ENCODE measurements around the gene C2CD3. TPM values are rescaled to one million over a fixed set of nuclear protein-coding genes. Genes with fewer than 3 reads are reported as not detected.
A peak's percentile ranks its signal among the peaks of the same experiment; 100 is the strongest.

Gene C2CD3
- total RNA-seq, 6 donors from 2014 or later = 21.4 to 55.5 (median 26.6) TPM

DNA sequence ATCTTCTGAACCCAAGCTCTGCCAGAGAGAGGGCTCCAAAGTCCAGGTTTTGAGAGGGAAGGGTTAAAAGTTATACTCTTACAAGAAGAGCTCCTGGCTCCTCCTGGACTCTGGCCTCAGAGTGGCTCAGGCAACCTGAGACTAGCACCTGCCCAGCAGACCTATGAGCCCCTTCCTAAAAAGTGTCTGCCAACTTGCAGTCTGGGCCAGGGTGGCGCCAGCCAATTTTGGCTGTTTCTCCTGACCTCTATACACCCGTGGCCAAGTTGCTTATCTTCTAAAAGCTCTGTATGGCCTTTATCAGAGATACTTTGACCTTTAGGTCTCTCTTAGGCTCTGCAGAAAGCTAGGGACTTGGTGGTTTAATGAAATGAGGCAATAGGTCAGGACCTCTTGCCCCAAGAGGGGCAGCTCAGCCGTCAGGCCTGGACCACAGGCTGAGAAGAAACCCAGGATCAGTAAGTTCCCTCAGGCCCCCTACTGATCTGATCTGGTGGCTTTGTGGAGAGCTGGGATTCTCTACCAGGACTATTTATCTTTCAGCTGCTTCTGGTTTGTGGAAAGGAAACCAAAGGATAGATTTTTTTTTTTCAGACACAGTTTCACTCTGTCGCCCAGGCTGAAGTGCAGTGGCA is 151.6 kb downstream of the C2CD3 start:
- DNase-seq = no peak

DNA sequence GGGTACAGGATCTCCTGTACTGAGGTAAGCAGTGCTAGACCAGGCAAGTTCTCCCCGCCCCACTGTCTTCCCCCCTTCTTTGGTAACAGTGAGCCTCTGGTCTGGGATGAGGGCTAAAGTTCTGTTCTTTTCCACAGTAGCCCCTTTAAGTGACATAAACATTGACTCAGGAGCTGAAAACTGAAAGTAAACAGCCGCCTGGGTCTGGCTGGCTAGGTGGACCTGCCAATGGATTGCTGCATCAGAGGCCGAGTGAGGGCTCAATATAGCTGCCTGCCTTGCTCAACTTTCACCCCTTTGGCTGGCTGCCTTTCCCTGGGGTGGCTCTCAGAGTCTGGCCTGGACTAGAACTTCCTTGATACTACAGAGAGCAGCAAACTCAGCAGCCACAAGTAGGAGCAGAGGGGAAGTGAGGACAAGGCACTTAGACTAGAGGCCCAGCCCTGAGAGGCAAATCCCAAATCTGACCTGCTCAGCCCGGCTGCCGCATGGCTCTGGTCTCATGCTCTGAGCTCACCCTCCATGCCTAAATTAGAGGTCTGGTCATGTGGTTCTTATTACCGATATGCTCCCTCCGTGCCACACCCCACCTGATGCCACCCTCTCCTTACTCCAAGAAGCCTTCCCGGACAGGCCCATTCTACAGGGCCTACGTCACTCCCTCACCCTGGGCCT is 152.3 kb downstream of the C2CD3 start:
- H3K27me3 ChIP-seq = no peaks in the 10 kb centered on the region
- peak overlapping the region; percentile 73 to 86 (median 82) for H3K27ac ChIP-seq
- DNase-seq = peak in 1 of 2 donors; percentile 96
- no peaks in the 10 kb centered on the region for H3K9me3 ChIP-seq
- H3K4me3 ChIP-seq = no peak overlapping the region
- 35 to 43% methylated on average over 9 of the region's 9 CpGs for WGBS, 2 donors
- H3K4me1 ChIP-seq = peaks cover 21 to 37% (median 32%) of the 10 kb centered on the region in 4 donors
- peaks cover 0 to 13% (median 4%) of the 10 kb centered on the region in 4 donors for H3K36me3 ChIP-seq
- TF ChIP-seq CTCF (IDR thresholded peaks at IDR 0.05) = no peak
- TF ChIP-seq EP300 (IDR thresholded peaks at IDR 0.05) = peak in 1 of 4 donors; percentile 46
- peak; percentile 79 to 83 for TF ChIP-seq POLR2AphosphoS5 (IDR thresholded peaks at IDR 0.05)
- TF ChIP-seq POLR2A (IDR thresholded peaks at IDR 0.05) = peak in 2 of 4 donors; percentile 41 to 57
- peak; percentile 92 to 94 for ATAC-seq (ENCODE audit: low FRiP score in 2 of 2)

More for the DNA sequence above, 151.6 kb downstream of the C2CD3 start:
- peaks cover 22 to 39% (median 32%) of the 10 kb centered on the region in 4 donors for H3K4me1 ChIP-seq
- no peak for ATAC-seq (ENCODE audit: low FRiP score in 2 of 2)
- WGBS, 2 donors = 42 to 61% methylated on average over 4 of the region's 4 CpGs
- no peak for TF ChIP-seq EP300 (IDR thresholded peaks at IDR 0.05)
- no peaks in the 10 kb centered on the region for H3K27me3 ChIP-seq
- no peak overlapping the region for H3K4me3 ChIP-seq
- no peaks in the 10 kb centered on the region for H3K9me3 ChIP-seq
- peaks cover 0 to 12% (median 4%) of the 10 kb centered on the region in 4 donors for H3K36me3 ChIP-seq
- peak overlapping the region; percentile 73 to 86 (median 82) for H3K27ac ChIP-seq

DNA sequence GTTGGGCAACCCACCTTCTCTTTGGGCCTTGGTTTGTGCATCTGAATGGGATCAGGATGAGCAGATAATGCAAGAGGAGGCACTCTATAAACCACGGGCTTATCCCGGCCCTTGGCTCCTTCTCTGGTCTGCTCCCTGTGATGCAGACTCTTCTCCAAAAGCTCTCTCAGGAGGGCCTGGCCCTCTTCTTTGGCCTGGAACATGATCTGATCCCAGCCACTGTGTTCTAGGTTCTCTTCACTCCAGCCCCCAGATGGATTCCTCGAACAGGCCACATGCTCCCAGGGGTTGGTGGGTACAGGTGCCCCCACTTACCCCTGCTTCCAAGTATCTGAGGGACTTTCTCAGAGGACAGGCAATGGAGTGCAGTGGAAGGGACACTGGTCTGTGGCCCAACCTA is 153.2 kb downstream of the C2CD3 start:
- Histone ChIP-seq H3K27me3 (no peaks in the 10 kb centered on the region), H3K27ac (peak overlapping the region; percentile 73 to 86 (median 82)), H3K36me3 (peaks cover 0 to 21% (median 9%) of the 10 kb centered on the region in 4 donors), H3K4me1 (peaks cover 21 to 37% (median 32%) of the 10 kb centered on the region in 4 donors), H3K9me3 (no peaks in the 10 kb centered on the region), H3K4me3 (no peak overlapping the region)
- TF ChIP-seq CTCF (IDR thresholded peaks at IDR 0.05) (no peak), EP300 (IDR thresholded peaks at IDR 0.05) (no peak), POLR2A (IDR thresholded peaks at IDR 0.05) (no peak), POLR2AphosphoS5 (IDR thresholded peaks at IDR 0.05) (no peak)
- no peak for ATAC-seq (ENCODE audit: low FRiP score in 2 of 2)
- 71 to 100% methylated on average over 2 to 3 of the region's 3 CpGs for WGBS, 2 donors
- DNase-seq = no peak

DNA sequence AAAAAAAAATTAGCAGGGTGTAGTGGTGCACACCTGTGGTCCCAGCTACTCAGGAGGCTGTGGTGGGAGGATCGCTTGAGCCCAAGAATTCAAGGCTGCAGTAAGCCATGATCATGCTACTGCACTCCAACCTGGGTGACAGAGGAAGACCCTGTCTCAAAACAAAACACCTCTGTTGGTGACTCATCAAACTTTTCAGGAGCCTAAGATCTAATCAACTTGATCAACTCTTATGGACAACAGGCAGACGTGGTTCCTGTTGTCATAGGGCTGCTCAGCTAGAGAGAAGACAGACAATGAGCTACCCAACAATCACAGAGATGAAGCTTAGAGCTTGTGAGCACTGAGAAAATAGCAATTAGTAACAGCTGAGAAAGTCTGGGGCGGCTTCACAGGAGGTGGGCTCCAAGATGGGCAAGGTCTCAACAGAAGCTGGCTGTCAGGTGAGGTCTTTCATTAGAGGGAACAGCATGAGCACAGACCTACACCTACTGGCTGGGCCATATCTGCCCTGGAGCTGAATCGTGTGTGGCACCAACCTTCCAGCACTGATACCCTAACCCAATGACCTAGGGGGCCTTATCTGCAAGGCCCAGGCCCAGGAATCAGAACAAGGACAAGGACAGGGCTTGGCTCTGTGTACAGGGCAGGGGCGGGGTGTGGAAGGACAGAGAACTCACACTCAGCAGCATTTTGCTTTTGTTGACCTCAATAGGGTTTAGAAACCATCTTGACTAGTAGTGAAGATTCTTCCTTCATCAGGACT is 154.7 kb downstream of the C2CD3 start:
- 88 to 97% methylated on average over 4 to 5 of the region's 5 CpGs for WGBS, 2 donors
- H3K27ac ChIP-seq = no peak overlapping the region
- peaks cover 0 to 20% (median 10%) of the 10 kb centered on the region in 4 donors for H3K36me3 ChIP-seq
- no peaks in the 10 kb centered on the region for H3K9me3 ChIP-seq
- ATAC-seq (ENCODE audit: low FRiP score in 2 of 2) = no peak
- H3K4me1 ChIP-seq = peaks cover 21 to 37% (median 32%) of the 10 kb centered on the region in 4 donors
- H3K4me3 ChIP-seq = no peak overlapping the region
- no peak for TF ChIP-seq EP300 (IDR thresholded peaks at IDR 0.05)
- no peak for TF ChIP-seq CTCF (IDR thresholded peaks at IDR 0.05)
- no peak for TF ChIP-seq POLR2AphosphoS5 (IDR thresholded peaks at IDR 0.05)
- no peak for TF ChIP-seq POLR2A (IDR thresholded peaks at IDR 0.05)
- H3K27me3 ChIP-seq = no peaks in the 10 kb centered on the region
- DNase-seq = no peak

DNA sequence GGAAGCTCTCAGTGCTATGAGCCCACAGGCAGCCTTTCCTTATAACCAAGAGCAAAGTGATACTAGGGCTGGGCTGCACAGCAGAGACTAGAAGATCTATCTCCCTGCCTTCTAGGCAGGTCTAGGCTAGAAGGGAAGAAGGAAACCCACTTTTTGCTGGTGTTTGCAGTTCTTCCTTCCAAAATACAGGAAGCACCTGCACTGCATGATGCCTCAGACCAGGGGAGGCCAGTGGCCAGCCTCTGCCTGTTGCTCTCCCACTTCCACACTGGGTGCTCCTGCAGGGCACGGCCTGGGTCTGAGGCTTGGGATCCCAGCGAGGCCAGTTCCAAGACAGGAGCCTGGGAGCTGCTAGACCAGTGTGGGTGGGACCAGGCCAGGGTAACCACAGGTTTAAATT is 155.9 kb downstream of the C2CD3 start:
- Histone ChIP-seq H3K27me3 (no peaks in the 10 kb centered on the region), H3K36me3 (peaks cover 0 to 20% (median 10%) of the 10 kb centered on the region in 4 donors), H3K4me1 (peaks cover 19 to 28% (median 26%) of the 10 kb centered on the region in 4 donors), H3K4me3 (no peak overlapping the region), H3K9me3 (no peaks in the 10 kb centered on the region), H3K27ac (no peak overlapping the region)
- DNase-seq (peak in 1 of 2 donors; percentile 22), ATAC-seq (ENCODE audit: low FRiP score in 2 of 2) (no peak)
- TF ChIP-seq POLR2A (IDR thresholded peaks at IDR 0.05) = no peak
- TF ChIP-seq EP300 (IDR thresholded peaks at IDR 0.05) = no peak
- TF ChIP-seq CTCF (IDR thresholded peaks at IDR 0.05) = no peak
- TF ChIP-seq POLR2AphosphoS5 (IDR thresholded peaks at IDR 0.05) = no peak
- WGBS, 2 donors = 78 to 100% methylated on average over 1 to 2 of the region's 2 CpGs

All from upper lobe of left lung (tissue), 6 donors.